WI38 (cell line): ENCODE results near the gene SERAC1.
"Not testable (repeated sequence)": the region's sequence is repeated elsewhere in the genome, so short reads cannot be mapped to it uniquely, and the experiment has no call there.

Experiments
- H3K4me3 ChIP-seq: 2 replicates; pipeline ENCODE4 v1.5.1; 2011; ENCODE audit warnings: low read depth, mild to moderate bottlenecking, control low read depth, low read length
- CTCF ChIP-seq: IDR thresholded peaks from 2 replicates; pipeline ENCODE4 v1.5.1; 2012; ENCODE audit warnings: low read depth, mild to moderate bottlenecking, control low read depth, low read length

Gene SERAC1

GRCh38 chr6:158185729-158186456, 17.8 kb upstream of the SERAC1 start:
- TF ChIP-seq CTCF: no peak

GRCh38 chr6:158184608-158185007, 16.5 kb upstream of the SERAC1 start:
- no peak for TF ChIP-seq CTCF
- no peak overlapping the region for H3K4me3 ChIP-seq

More at GRCh38 chr6:158185729-158186456, 17.8 kb upstream of the SERAC1 start:
- H3K4me3 ChIP-seq: no peak overlapping the region

GRCh38 chr6:158183174-158183972, 15.3 kb upstream of the SERAC1 start:
- H3K4me3 ChIP-seq: not testable (repeated sequence)

GRCh38 chr6:158177712-158178111, 9.7 kb upstream of the SERAC1 start:
- not testable (repeated sequence) for H3K4me3 ChIP-seq

GRCh38 chr6:158175111-158175510, 7.0 kb upstream of the SERAC1 start:
- TF ChIP-seq CTCF: no peak
- H3K4me3 ChIP-seq: no peak overlapping the region

GRCh38 chr6:158174514-158174913, 6.5 kb upstream of the SERAC1 start:
- no peak overlapping the region for H3K4me3 ChIP-seq
- TF ChIP-seq CTCF: no peak

- no peak for TF ChIP-seq CTCF
- H3K4me3 ChIP-seq: no peak overlapping the region
Observed at GRCh38 chr6:158174024-158174423, 6.0 kb upstream of the SERAC1 start.

GRCh38 chr6:158172001-158172400, 3.9 kb upstream of the SERAC1 start:
- TF ChIP-seq CTCF: no peak
- H3K4me3 ChIP-seq: no peak overlapping the region
